ENCODE results near the gene TDP1. TPM values are rescaled to one million over a fixed set of nuclear protein-coding genes. Genes with fewer than 3 reads are reported as not detected.

TDP1 gene
- total RNA-seq, 4 donors from 2014 or later = 0.75 to 28.3 (median 14.5) TPM

- H3K4me1 ChIP-seq = no peaks in the 10 kb centered on the region
- no peak overlapping the region for H3K4me3 ChIP-seq
- in situ Hi-C loops (cut with MboI; ENCODE audit: low pct_ligation_motif_present in 1 of 4, low pct_unique_long_range_greater_than_20kb in 1 of 4, low sequenced_read_pairs in 3 of 4) = loop anchor here in 3 of 4 donors (25.0 kb wide), 1 partner anchor 254 kb away; no protein-coding TSS in a partner anchor
- DNase-seq = no peak
- WGBS, 2 donors (ENCODE audit: low coverage in 1 of 2) = 77% methylated on average over 2 of the region's 2 CpGs; no CpG with 5 or more reads in 1 of the 2 donors
- no peak for TF ChIP-seq EP300 (IDR thresholded peaks at IDR 0.05; ENCODE audit: low read depth)
- TF ChIP-seq POLR2A (IDR thresholded peaks at IDR 0.05) = no peak
- no peak for TF ChIP-seq CTCF (IDR thresholded peaks at IDR 0.05)
- no peak for TF ChIP-seq POLR2AphosphoS5 (IDR thresholded peaks at IDR 0.05)
- no peaks in the 10 kb centered on the region for H3K27me3 ChIP-seq
- no peak overlapping the region for H3K27ac ChIP-seq
- no peaks in the 10 kb centered on the region for H3K9me3 ChIP-seq
- intact Hi-C loops (cut with DNase I; ENCODE audit: low total_unique reads) = no loop called here
- H3K36me3 ChIP-seq = peaks cover 0 to 17% (median 5%) of the 10 kb centered on the region in 4 donors
Observed at GRCh38 chr14:89983375-89983774, 27.6 kb downstream of the TDP1 start.

GRCh38 chr14:89986462-89987160, 30.9 kb downstream of the TDP1 start:
- peaks cover 0 to 17% (median 5%) of the 10 kb centered on the region in 4 donors for H3K36me3 ChIP-seq
- H3K4me3 ChIP-seq = no peak overlapping the region
- H3K4me1 ChIP-seq = no peaks in the 10 kb centered on the region
- H3K27ac ChIP-seq = no peak overlapping the region
- no peak for DNase-seq
- H3K27me3 ChIP-seq = no peaks in the 10 kb centered on the region
- intact Hi-C loops (cut with DNase I; ENCODE audit: low total_unique reads) (no loop called here), in situ Hi-C loops (cut with MboI; ENCODE audit: low pct_ligation_motif_present in 1 of 4, low pct_unique_long_range_greater_than_20kb in 1 of 4, low sequenced_read_pairs in 3 of 4) (loop anchor here in 3 of 4 donors (25.0 kb wide), 1 partner anchor 251 kb away; no protein-coding TSS in a partner anchor)
- H3K9me3 ChIP-seq = no peaks in the 10 kb centered on the region
- TF ChIP-seq POLR2A (IDR thresholded peaks at IDR 0.05) (no peak), POLR2AphosphoS5 (IDR thresholded peaks at IDR 0.05) (no peak), CTCF (IDR thresholded peaks at IDR 0.05) (no peak), EP300 (IDR thresholded peaks at IDR 0.05; ENCODE audit: low read depth) (no peak)
- 63 to 86% methylated on average over 2 to 5 of the region's 5 CpGs for WGBS, 2 donors (ENCODE audit: low coverage in 1 of 2)

GRCh38 chr14:89987161-89987475, 31.4 kb downstream of the TDP1 start:
- TF ChIP-seq EP300 (IDR thresholded peaks at IDR 0.05; ENCODE audit: low read depth) (no peak), POLR2AphosphoS5 (IDR thresholded peaks at IDR 0.05) (no peak), POLR2A (IDR thresholded peaks at IDR 0.05) (no peak), CTCF (IDR thresholded peaks at IDR 0.05) (no peak)
- no peak for DNase-seq
- H3K4me1 ChIP-seq = no peaks in the 10 kb centered on the region
- H3K27me3 ChIP-seq = no peaks in the 10 kb centered on the region
- no peaks in the 10 kb centered on the region for H3K9me3 ChIP-seq
- H3K36me3 ChIP-seq = peaks cover 0 to 12% (median 6%) of the 10 kb centered on the region in 4 donors
- in situ Hi-C loops (cut with MboI; ENCODE audit: low pct_ligation_motif_present in 1 of 4, low pct_unique_long_range_greater_than_20kb in 1 of 4, low sequenced_read_pairs in 3 of 4) (loop anchor here in 3 of 4 donors (25.0 kb wide), 1 partner anchor 250 kb away; no protein-coding TSS in a partner anchor), intact Hi-C loops (cut with DNase I; ENCODE audit: low total_unique reads) (no loop called here)
- H3K27ac ChIP-seq = no peak overlapping the region
- H3K4me3 ChIP-seq = no peak overlapping the region

GRCh38 chr14:89988787-89989186, 33.1 kb downstream of the TDP1 start:
- Histone ChIP-seq H3K36me3 (peaks cover 0 to 26% (median 11%) of the 10 kb centered on the region in 4 donors), H3K9me3 (no peaks in the 10 kb centered on the region), H3K27ac (no peak overlapping the region), H3K27me3 (no peaks in the 10 kb centered on the region), H3K4me1 (no peaks in the 10 kb centered on the region), H3K4me3 (no peak overlapping the region)
- intact Hi-C loops (cut with DNase I; ENCODE audit: low total_unique reads) = no loop called here
- 94 to 95% methylated on average over 5 of the region's 5 CpGs for WGBS, 2 donors (ENCODE audit: low coverage in 1 of 2)
- in situ Hi-C loops (cut with MboI; ENCODE audit: low pct_ligation_motif_present in 1 of 4, low pct_unique_long_range_greater_than_20kb in 1 of 4, low sequenced_read_pairs in 3 of 4) = loop anchor here in 3 of 4 donors (25.0 kb wide), 1 partner anchor 249 kb away; no protein-coding TSS in a partner anchor
- no peak for DNase-seq
- TF ChIP-seq CTCF (IDR thresholded peaks at IDR 0.05) (no peak), POLR2AphosphoS5 (IDR thresholded peaks at IDR 0.05) (no peak), POLR2A (IDR thresholded peaks at IDR 0.05) (no peak), EP300 (IDR thresholded peaks at IDR 0.05; ENCODE audit: low read depth) (no peak)

Data from transverse colon (tissue), 4 donors.